ENCODE data around the gene STXBP6. TPM values are rescaled to one million over a fixed set of nuclear protein-coding genes. Genes with fewer than 3 reads are reported as not detected.

STXBP6 gene
- total RNA-seq, 1 experiment from 2014 or later = 32.2 TPM

- H3K4me1 Mint-ChIP-seq (ENCODE audit: low read depth, unreplicated experiment) = peaks cover 14% of the 10 kb centered on the region
- Histone ChIP-seq H3K4me1 (peaks cover 30% of the 10 kb centered on the region), H3K4me3 (ENCODE audit: low read depth, low read length) (no peak overlapping the region), H3K36me3 (ENCODE audit: control insufficient read depth, insufficient read depth, low read length) (no peaks in the 10 kb centered on the region), H3K9me3 (peaks cover 4% of the 10 kb centered on the region; the same call in 1 of the 2 replicates), H3K27me3 (replicated peaks; ENCODE audit: control insufficient read depth, insufficient read depth, low read length) (no peaks in the 10 kb centered on the region)
- H3K27me3 Mint-ChIP-seq (ENCODE audit: insufficient read depth, unreplicated experiment) = no peaks in the 10 kb centered on the region
- peaks cover 6% of the 10 kb centered on the region for H3K36me3 Mint-ChIP-seq (ENCODE audit: insufficient read depth, unreplicated experiment)
- no TSS peak for BruUV-seq (replicated peaks)
- no peak for DNase-seq
- POLR2A ChIA-PET = no interaction called here
- CTCF ChIA-PET = no interaction called here
- no peak overlapping the region for H3K4me3 Mint-ChIP-seq (ENCODE audit: unreplicated experiment)
- TF ChIP-seq, protein P1, sequence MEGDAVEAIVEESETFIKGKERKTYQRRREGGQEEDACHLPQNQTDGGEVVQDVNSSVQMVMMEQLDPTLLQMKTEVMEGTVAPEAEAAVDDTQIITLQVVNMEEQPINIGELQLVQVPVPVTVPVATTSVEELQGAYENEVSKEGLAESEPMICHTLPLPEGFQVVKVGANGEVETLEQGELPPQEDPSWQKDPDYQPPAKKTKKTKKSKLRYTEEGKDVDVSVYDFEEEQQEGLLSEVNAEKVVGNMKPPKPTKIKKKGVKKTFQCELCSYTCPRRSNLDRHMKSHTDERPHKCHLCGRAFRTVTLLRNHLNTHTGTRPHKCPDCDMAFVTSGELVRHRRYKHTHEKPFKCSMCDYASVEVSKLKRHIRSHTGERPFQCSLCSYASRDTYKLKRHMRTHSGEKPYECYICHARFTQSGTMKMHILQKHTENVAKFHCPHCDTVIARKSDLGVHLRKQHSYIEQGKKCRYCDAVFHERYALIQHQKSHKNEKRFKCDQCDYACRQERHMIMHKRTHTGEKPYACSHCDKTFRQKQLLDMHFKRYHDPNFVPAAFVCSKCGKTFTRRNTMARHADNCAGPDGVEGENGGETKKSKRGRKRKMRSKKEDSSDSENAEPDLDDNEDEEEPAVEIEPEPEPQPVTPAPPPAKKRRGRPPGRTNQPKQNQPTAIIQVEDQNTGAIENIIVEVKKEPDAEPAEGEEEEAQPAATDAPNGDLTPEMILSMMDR (IDR thresholded peaks at IDR 0.05; ENCODE audit: insufficient read depth in 1 of 2, low read depth in 1 of 2, low read length in 1 of 2, severe bottlenecking in 1 of 2, unreplicated experiment in 1 of 2) = no peak
- intact Hi-C loops (cut with micrococcal nuclease; ENCODE audit: unreplicated experiment) = no loop called here
- H3K27ac Mint-ChIP-seq (ENCODE audit: unreplicated experiment) = no peak overlapping the region
- H3K9me3 Mint-ChIP-seq (ENCODE audit: unreplicated experiment) = peaks cover 6% of the 10 kb centered on the region
These were observed 50.8 kb downstream of the STXBP6 start for GRCh38 chr14:24999157-24999556.

GRCh38 chr14:24996930-24997725 lies 52.8 kb downstream of the STXBP6 start:
- H3K9me3 ChIP-seq = peaks cover 4% of the 10 kb centered on the region; the same call in 1 of the 2 replicates
- H3K27ac Mint-ChIP-seq (ENCODE audit: unreplicated experiment) = no peak overlapping the region
- CTCF ChIA-PET = interaction anchor here (0.5 to 0.6 kb wide), 2 partner anchors 23 to 191 kb away, joined by 3 read pairs; no protein-coding TSS in a partner anchor

GRCh38 chr14:24995016-24995415 lies 54.9 kb downstream of the STXBP6 start:
- no peaks in the 10 kb centered on the region for H3K27me3 Mint-ChIP-seq (ENCODE audit: insufficient read depth, unreplicated experiment)
- H3K9me3 Mint-ChIP-seq (ENCODE audit: unreplicated experiment) = no peaks in the 10 kb centered on the region
- BruUV-seq (replicated peaks) = no TSS peak
- H3K4me3 Mint-ChIP-seq (ENCODE audit: unreplicated experiment) = no peak overlapping the region
- DNase-seq = no peak
- no peak overlapping the region for H3K27ac Mint-ChIP-seq (ENCODE audit: unreplicated experiment)
- H3K27me3 ChIP-seq (replicated peaks; ENCODE audit: control insufficient read depth, insufficient read depth, low read length) = no peaks in the 10 kb centered on the region
- peaks cover 7% of the 10 kb centered on the region for H3K4me1 Mint-ChIP-seq (ENCODE audit: low read depth, unreplicated experiment)
- ChIA-PET POLR2A (no interaction called here), CTCF (no interaction called here)
- no peaks in the 10 kb centered on the region for H3K9me3 ChIP-seq
- TF ChIP-seq, protein P1 (IDR thresholded peaks at IDR 0.05; ENCODE audit: insufficient read depth in 1 of 2, low read depth in 1 of 2, low read length in 1 of 2, severe bottlenecking in 1 of 2, unreplicated experiment in 1 of 2) = no peak
- intact Hi-C loops (cut with micrococcal nuclease; ENCODE audit: unreplicated experiment) = no loop called here
- no peaks in the 10 kb centered on the region for H3K36me3 ChIP-seq (ENCODE audit: control insufficient read depth, insufficient read depth, low read length)
- peaks cover 2% of the 10 kb centered on the region for H3K36me3 Mint-ChIP-seq (ENCODE audit: insufficient read depth, unreplicated experiment)
- H3K4me3 ChIP-seq (ENCODE audit: low read depth, low read length) = no peak overlapping the region
- 0 out of 2 replicates have a peak, but pooled peaks cover 4% of the 10 kb centered on the region for H3K4me1 ChIP-seq

More at GRCh38 chr14:24996930-24997725, 52.8 kb downstream of the STXBP6 start:
- peaks cover 5% of the 10 kb centered on the region for H3K36me3 Mint-ChIP-seq (ENCODE audit: insufficient read depth, unreplicated experiment)
- TF ChIP-seq, protein P1 (IDR thresholded peaks at IDR 0.05; ENCODE audit: insufficient read depth in 1 of 2, low read depth in 1 of 2, low read length in 1 of 2, severe bottlenecking in 1 of 2, unreplicated experiment in 1 of 2) = no peak
- H3K4me1 Mint-ChIP-seq (ENCODE audit: low read depth, unreplicated experiment) = peaks cover 8% of the 10 kb centered on the region
- POLR2A ChIA-PET = interaction anchor here (0.7 kb wide), 1 partner anchor 17 kb away, joined by 10 read pairs; no protein-coding TSS in a partner anchor
- intact Hi-C loops (cut with micrococcal nuclease; ENCODE audit: unreplicated experiment) = no loop called here
- no peaks in the 10 kb centered on the region for H3K27me3 ChIP-seq (replicated peaks; ENCODE audit: control insufficient read depth, insufficient read depth, low read length)
- no peaks in the 10 kb centered on the region for H3K27me3 Mint-ChIP-seq (ENCODE audit: insufficient read depth, unreplicated experiment)
- DNase-seq = no peak
- H3K4me3 ChIP-seq (ENCODE audit: low read depth, low read length) = no peak overlapping the region
- no peaks in the 10 kb centered on the region for H3K36me3 ChIP-seq (ENCODE audit: control insufficient read depth, insufficient read depth, low read length)
- BruUV-seq (replicated peaks) = no TSS peak
- H3K4me1 ChIP-seq = peaks cover 15% of the 10 kb centered on the region
- no peaks in the 10 kb centered on the region for H3K9me3 Mint-ChIP-seq (ENCODE audit: unreplicated experiment)
- H3K4me3 Mint-ChIP-seq (ENCODE audit: unreplicated experiment) = no peak overlapping the region

Data from Caco-2 (cell line).